ENCODE results near the gene PNMA8A.
"Not testable (repeated sequence)": the region's sequence is repeated elsewhere in the genome, so short reads cannot be mapped to it uniquely, and the experiment has no call there.

PNMA8A gene

GRCh38 chr19:46471116-46471733 lies at the start of gene PNMA8A:
TSS of gene PNMA8A (minus strand) at chr19:46471563. CDS start at chr19:46471035, 528 bp downstream.
- DNase-seq = peak in 48 of 51 donors; percentile 30 to 91 (median 74)

GRCh38 chr19:46520616-46521015 lies 49.3 kb upstream of the PNMA8A start:
- DNase-seq = no peak

GRCh38 chr19:46517471-46517870 lies 46.1 kb upstream of the PNMA8A start:
- no peak for DNase-seq

- no peak for DNase-seq
Measured at GRCh38 chr19:46515879-46516350, 44.6 kb upstream of the PNMA8A start.

GRCh38 chr19:46515290-46515609 lies 43.9 kb upstream of the PNMA8A start:
- DNase-seq = no peak

- DNase-seq = no peak
Measured at GRCh38 chr19:46514589-46515289, 43.4 kb upstream of the PNMA8A start.

- DNase-seq = peak in 50 of 51 donors; percentile 11 to 90 (median 64)
Measured at GRCh38 chr19:46513461-46514236, 42.3 kb upstream of the PNMA8A start.

- no peak for DNase-seq
Measured at GRCh38 chr19:46511237-46511636, 39.9 kb upstream of the PNMA8A start.

GRCh38 chr19:46508206-46508605 lies 36.8 kb upstream of the PNMA8A start:
- no peak for DNase-seq

- peak in 7 of 51 donors; percentile 25 to 69 (median 30) for DNase-seq
Measured at GRCh38 chr19:46503848-46504453, 32.6 kb upstream of the PNMA8A start.

- no peak for DNase-seq
Measured at GRCh38 chr19:46502891-46503290, 31.5 kb upstream of the PNMA8A start.

- DNase-seq = no peak
Measured at GRCh38 chr19:46499692-46500091, 28.3 kb upstream of the PNMA8A start.

- DNase-seq = no peak
Measured at GRCh38 chr19:46497773-46498172, 26.4 kb upstream of the PNMA8A start.

GRCh38 chr19:46496886-46497285 lies 25.5 kb upstream of the PNMA8A start:
- not testable (repeated sequence) for DNase-seq

- no peak for DNase-seq
Measured at GRCh38 chr19:46496304-46496703, 24.9 kb upstream of the PNMA8A start.

- DNase-seq = peak in 50 of 51 donors; percentile 18 to 90 (median 73)
Measured at GRCh38 chr19:46495786-46496099, 24.4 kb upstream of the PNMA8A start, which contains the start of gene PNMA8B. TSS of gene PNMA8B (minus strand) at chr19:46495867. CDS start at chr19:46495465, 402 bp downstream.

GRCh38 chr19:46494941-46495785 lies 23.8 kb upstream of the PNMA8A start:
- DNase-seq = peak in 1 of 51 donors; percentile 56

- DNase-seq = no peak
Measured at GRCh38 chr19:46494146-46494940, 23.0 kb upstream of the PNMA8A start.

GRCh38 chr19:46493236-46494145 lies 22.1 kb upstream of the PNMA8A start:
- peak in 2 of 51 donors; percentile 17 to 38 for DNase-seq

Measured in hypothalamus (tissue), 51 donors.